Measurements from ENCODE around the gene HORMAD2. TPM values are rescaled to one million over a fixed set of nuclear protein-coding genes. Genes with fewer than 3 reads are reported as not detected.

Gene HORMAD2
- total RNA-seq, result under 1 TPM in 1 of 6 donors, not detected in 5; 0.80 TPM

DNA sequence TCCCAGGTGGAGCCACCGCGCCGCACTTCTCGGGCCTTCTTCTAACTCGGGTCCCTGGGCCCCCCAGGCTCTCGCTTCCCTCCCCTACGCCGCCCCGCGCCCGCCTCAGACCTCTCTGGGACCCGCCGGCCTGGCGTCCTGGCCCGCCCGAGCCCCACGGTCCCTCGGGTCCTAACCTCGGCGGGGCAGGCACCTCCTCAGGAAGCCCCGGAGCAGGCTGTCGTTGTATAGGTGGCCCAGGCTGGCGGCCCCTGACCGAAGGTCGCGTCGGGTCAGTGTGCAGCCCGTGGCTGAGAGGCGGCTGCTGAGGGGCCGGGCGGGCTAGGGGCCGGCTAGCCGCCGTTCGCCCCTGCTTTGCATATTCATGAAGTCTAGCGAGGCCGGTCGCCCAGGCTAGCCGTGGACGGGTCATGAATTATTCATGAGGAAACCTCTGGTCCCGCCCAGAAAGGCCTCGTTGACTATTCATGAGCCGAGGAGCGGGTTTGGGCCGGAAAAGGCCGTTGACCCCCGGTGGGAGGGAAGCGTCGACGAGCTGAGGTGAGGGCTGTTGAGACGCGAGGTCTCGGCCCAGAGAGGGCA lies at the start of gene HORMAD2:
Gene HORMAD2 (plus strand): TSS at position 513 of the 582 bp plus-strand sequence. CDS start 13,489 bp downstream, outside the sequence.
- ATAC-seq (ENCODE audit: low FRiP score in 2 of 2) (peak; percentile 77 to 82), DNase-seq (peak; percentile 59 to 83)
- H3K36me3 ChIP-seq, result no peaks in the 10 kb centered on the region
- H3K9me3 ChIP-seq, result no peaks in the 10 kb centered on the region
- WGBS, 2 donors, result 40 to 56% methylated on average over 26 to 40 of the region's 53 CpGs
- peaks cover 0 to 10% (median 6%) of the 10 kb centered on the region in 4 donors for H3K4me1 ChIP-seq
- TF ChIP-seq, protein P1, sequence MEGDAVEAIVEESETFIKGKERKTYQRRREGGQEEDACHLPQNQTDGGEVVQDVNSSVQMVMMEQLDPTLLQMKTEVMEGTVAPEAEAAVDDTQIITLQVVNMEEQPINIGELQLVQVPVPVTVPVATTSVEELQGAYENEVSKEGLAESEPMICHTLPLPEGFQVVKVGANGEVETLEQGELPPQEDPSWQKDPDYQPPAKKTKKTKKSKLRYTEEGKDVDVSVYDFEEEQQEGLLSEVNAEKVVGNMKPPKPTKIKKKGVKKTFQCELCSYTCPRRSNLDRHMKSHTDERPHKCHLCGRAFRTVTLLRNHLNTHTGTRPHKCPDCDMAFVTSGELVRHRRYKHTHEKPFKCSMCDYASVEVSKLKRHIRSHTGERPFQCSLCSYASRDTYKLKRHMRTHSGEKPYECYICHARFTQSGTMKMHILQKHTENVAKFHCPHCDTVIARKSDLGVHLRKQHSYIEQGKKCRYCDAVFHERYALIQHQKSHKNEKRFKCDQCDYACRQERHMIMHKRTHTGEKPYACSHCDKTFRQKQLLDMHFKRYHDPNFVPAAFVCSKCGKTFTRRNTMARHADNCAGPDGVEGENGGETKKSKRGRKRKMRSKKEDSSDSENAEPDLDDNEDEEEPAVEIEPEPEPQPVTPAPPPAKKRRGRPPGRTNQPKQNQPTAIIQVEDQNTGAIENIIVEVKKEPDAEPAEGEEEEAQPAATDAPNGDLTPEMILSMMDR (IDR thresholded peaks at IDR 0.05), result no peak
- no peak for TF ChIP-seq POLR2AphosphoS5 (IDR thresholded peaks at IDR 0.05)
- H3K27me3 ChIP-seq, result peaks cover 0 to 5% (median 0%) of the 10 kb centered on the region in 4 donors
- peak within 1 kb of the TSS in 1 of 4 donors; percentile 2 for H3K27ac ChIP-seq
- peak within 1 kb of the TSS in 3 of 4 donors; percentile 29 to 41 (median 37) for H3K4me3 ChIP-seq

- ATAC-seq (ENCODE audit: low FRiP score in 2 of 2) (no peak), DNase-seq (no peak)
- Histone ChIP-seq H3K4me1 (peaks cover 5 to 18% (median 10%) of the 10 kb centered on the region in 4 donors), H3K9me3 (no peaks in the 10 kb centered on the region), H3K27ac (no peak overlapping the region), H3K36me3 (peaks cover 0 to 35% (median 15%) of the 10 kb centered on the region in 4 donors), H3K27me3 (no peaks in the 10 kb centered on the region), H3K4me3 (no peak overlapping the region)
- no peak for TF ChIP-seq POLR2AphosphoS5 (IDR thresholded peaks at IDR 0.05)
- TF ChIP-seq EP300 (IDR thresholded peaks at IDR 0.05), result no peak
- TF ChIP-seq, protein P1 (IDR thresholded peaks at IDR 0.05), result no peak
- no peak for TF ChIP-seq POLR2A (IDR thresholded peaks at IDR 0.05)
- 95 to 96% methylated on average over 3 of the region's 3 CpGs for WGBS, 2 donors
Measured at GRCh38 chr22:30031328-30031727, 48.9 kb upstream of the HORMAD2 start.

- Histone ChIP-seq H3K4me3 (no peak overlapping the region), H3K27ac (no peak overlapping the region), H3K27me3 (no peaks in the 10 kb centered on the region), H3K36me3 (peaks cover 0 to 29% (median 10%) of the 10 kb centered on the region in 4 donors), H3K4me1 (peaks cover 3 to 13% (median 6%) of the 10 kb centered on the region in 4 donors), H3K9me3 (no peaks in the 10 kb centered on the region)
- DNase-seq (no peak), ATAC-seq (ENCODE audit: low FRiP score in 2 of 2) (no peak)
- 82 to 83% methylated on average over 2 of the region's 2 CpGs for WGBS, 2 donors
- TF ChIP-seq POLR2A (IDR thresholded peaks at IDR 0.05) (no peak), EP300 (IDR thresholded peaks at IDR 0.05) (no peak), POLR2AphosphoS5 (IDR thresholded peaks at IDR 0.05) (no peak)
- TF ChIP-seq, protein P1 (IDR thresholded peaks at IDR 0.05), result no peak
Measured at GRCh38 chr22:30031764-30032455, 48.4 kb upstream of the HORMAD2 start.

DNA sequence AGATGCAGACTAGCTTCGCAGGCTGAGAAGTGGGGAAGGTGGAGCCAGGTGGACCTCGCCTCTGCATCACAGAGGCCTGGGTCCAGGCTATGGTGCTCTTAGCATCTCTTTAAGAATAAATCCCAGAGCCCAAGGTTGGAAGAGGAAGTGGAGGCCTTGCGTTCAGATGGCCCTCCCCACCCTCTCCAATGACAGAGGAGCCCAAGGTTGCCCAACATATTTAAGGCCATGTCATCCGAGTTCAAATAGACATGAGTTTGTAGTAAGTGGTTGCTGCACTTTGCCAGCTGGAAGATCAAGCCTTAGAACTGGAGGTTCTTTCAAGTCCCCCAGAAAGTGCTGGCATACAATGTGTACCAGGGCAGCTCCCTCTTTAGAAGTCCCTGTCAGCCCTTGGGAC lies 47.1 kb upstream of the HORMAD2 start:
- Histone ChIP-seq H3K4me3 (no peak overlapping the region), H3K9me3 (no peaks in the 10 kb centered on the region), H3K27me3 (no peaks in the 10 kb centered on the region), H3K36me3 (peaks cover 0 to 16% (median 4%) of the 10 kb centered on the region in 4 donors), H3K27ac (no peak overlapping the region), H3K4me1 (peaks cover 0 to 2% (median under 1%) of the 10 kb centered on the region in 4 donors)
- ATAC-seq (ENCODE audit: low FRiP score in 2 of 2) (peak in 1 of 2 donors; percentile 49), DNase-seq (no peak)
- WGBS, 2 donors, result 70 to 78% methylated on average over 4 of the region's 4 CpGs
- TF ChIP-seq, protein P1 (IDR thresholded peaks at IDR 0.05), result no peak
- TF ChIP-seq POLR2A (IDR thresholded peaks at IDR 0.05) (no peak), POLR2AphosphoS5 (IDR thresholded peaks at IDR 0.05) (no peak), EP300 (IDR thresholded peaks at IDR 0.05) (no peak)
